Tibial artery (tissue), 4 donors: Measurements from ENCODE around the gene SEC31B.

Experiments used
- DNase-seq, 2 donors: peaks; one replicate each; pipeline ENCODE4 v3.0.0-alpha.2; 2019
- H3K27ac ChIP-seq, 2 donors: fragments of 200-600 bp; sonication (generic) in 1 of 2; 1 replicate in 1 of 2; 2 replicates in 1 of 2; pipeline ENCODE4 v1.5.1; 2018 to 2019; ENCODE audit warnings: mild to moderate bottlenecking in 1 of 2
- H3K27me3 ChIP-seq, 2 donors: fragments of 200-600 bp; sonication (generic) in 1 of 2; one replicate each; pipeline versions ENCODE4 v1.5.1 to v1.6.0; 2016 to 2019
- H3K36me3 ChIP-seq, 3 donors: fragments of 200-600 bp; sonication (generic) in 2 of 3; one replicate each; pipeline ENCODE4 v1.5.1; 2016 to 2019; ENCODE audit warnings: mild to moderate bottlenecking in 2 of 3
- H3K4me1 ChIP-seq, 4 donors: fragments of 200-600 bp; sonication (generic) in 2 of 4; 1 replicate in 3 of 4; 2 replicates in 1 of 4; pipeline ENCODE4 v1.5.1; 2016 to 2019
- H3K4me3 ChIP-seq, 2 donors: fragments of 200-600 bp; sonication (generic) in 1 of 2; 1 replicate in 1 of 2; 2 replicates in 1 of 2; pipeline ENCODE4 v1.5.1; 2018 to 2019; ENCODE audit warnings: mild to moderate bottlenecking in 2 of 2
- H3K9me3 ChIP-seq, 3 donors: fragments of 200-600 bp; sonication (generic) in 1 of 3; one replicate each; pipeline ENCODE4 v1.5.1; 2016 to 2019
- CTCF ChIP-seq, 2 experiments: fragments of 200-600 bp in 1 of 2; fragments of 450-650 bp in 1 of 2; IDR thresholded peaks; one replicate each; pipeline ENCODE4 v1.5.1; 2017 to 2019; ENCODE audit warnings: antibody characterized with exemption in 2 of 2, mild to moderate bottlenecking in 1 of 2, moderate library complexity in 1 of 2
- intact Hi-C: fragments of 100-400 bp; cut with DNase I; formaldehyde crosslinking; loops from one replicate; pipeline ENCODE4 v1.15.0; 2023; ENCODE audit warnings: low total_unique reads

SEC31B gene

GRCh38 chr10:100528921-100529474, 9.3 kb upstream of the SEC31B start:
- peak overlapping the region; percentile 79 to 95 for H3K4me3 ChIP-seq
- no peaks in the 10 kb centered on the region for H3K27me3 ChIP-seq
- H3K9me3 ChIP-seq = no peaks in the 10 kb centered on the region
- intact Hi-C loops = no loop called here
- peaks cover 27 to 38% (median 30%) of the 10 kb centered on the region in 3 donors for H3K36me3 ChIP-seq
- peaks cover 0 to 22% (median 12%) of the 10 kb centered on the region in 4 donors for H3K4me1 ChIP-seq
- no peak for TF ChIP-seq CTCF (IDR thresholded peaks at IDR 0.05)
- H3K27ac ChIP-seq = peak overlapping the region; percentile 78
- no peak for DNase-seq

DNA sequence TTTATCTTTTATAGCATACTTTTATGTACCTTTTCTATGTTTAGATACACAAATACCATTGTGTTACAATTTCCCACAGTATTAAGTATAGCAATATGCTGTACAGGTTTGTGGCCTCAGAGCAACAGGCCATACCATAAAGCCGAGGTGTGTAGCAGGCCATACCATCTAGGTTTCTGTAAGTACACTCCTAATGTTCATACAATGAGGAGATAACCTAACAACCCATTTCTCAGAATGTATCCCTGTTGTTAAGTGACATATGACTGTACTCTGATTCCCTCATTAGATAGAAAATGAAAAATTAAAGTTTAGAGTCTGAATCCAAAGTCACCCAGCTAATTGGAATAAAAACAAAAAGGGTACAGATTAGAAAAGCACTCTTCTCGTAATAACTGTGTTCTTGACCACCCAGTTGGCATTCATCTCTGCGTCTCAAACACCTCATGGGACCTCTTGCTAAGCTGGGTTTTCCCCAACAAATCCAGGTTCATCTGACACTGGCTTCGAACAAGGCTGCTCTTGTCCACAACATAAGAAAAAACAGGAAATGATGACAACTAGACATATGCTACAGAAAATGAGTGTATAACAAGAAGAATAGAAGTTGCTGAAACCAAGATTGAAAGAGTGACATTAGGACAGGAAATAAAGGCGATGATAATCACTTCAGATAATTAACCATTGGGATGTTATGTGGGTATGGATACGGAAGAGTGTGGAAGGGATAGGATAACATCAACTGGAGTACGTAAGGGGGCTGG, 8.6 kb upstream of the SEC31B start:
- Histone ChIP-seq H3K4me1 (peaks cover 0 to 22% (median 12%) of the 10 kb centered on the region in 4 donors), H3K9me3 (no peaks in the 10 kb centered on the region), H3K36me3 (peaks cover 33 to 45% (median 37%) of the 10 kb centered on the region in 3 donors), H3K27ac (peak overlapping the region in 1 of 2 donors; percentile 78), H3K4me3 (peak overlapping the region; percentile 79 to 95), H3K27me3 (no peaks in the 10 kb centered on the region)
- intact Hi-C loops = no loop called here
- no peak for DNase-seq
- no peak for TF ChIP-seq CTCF (IDR thresholded peaks at IDR 0.05)

GRCh38 chr10:100524638-100525037, 5.0 kb upstream of the SEC31B start:
- TF ChIP-seq CTCF (IDR thresholded peaks at IDR 0.05) = no peak
- no peak for DNase-seq
- H3K27me3 ChIP-seq = no peaks in the 10 kb centered on the region
- H3K27ac ChIP-seq = no peak overlapping the region
- intact Hi-C loops = no loop called here
- H3K4me3 ChIP-seq = no peak overlapping the region
- no peaks in the 10 kb centered on the region for H3K9me3 ChIP-seq
- H3K4me1 ChIP-seq = peaks cover 0 to 21% (median 16%) of the 10 kb centered on the region in 4 donors
- peaks cover 36 to 52% (median 44%) of the 10 kb centered on the region in 3 donors for H3K36me3 ChIP-seq

GRCh38 chr10:100524206-100524605, 4.5 kb upstream of the SEC31B start:
- Histone ChIP-seq H3K36me3 (peaks cover 36 to 52% (median 44%) of the 10 kb centered on the region in 3 donors), H3K4me3 (no peak overlapping the region), H3K27me3 (no peaks in the 10 kb centered on the region), H3K4me1 (peaks cover 0 to 25% (median 20%) of the 10 kb centered on the region in 4 donors), H3K9me3 (no peaks in the 10 kb centered on the region), H3K27ac (no peak overlapping the region)
- intact Hi-C loops = no loop called here
- TF ChIP-seq CTCF (IDR thresholded peaks at IDR 0.05) = no peak
- no peak for DNase-seq

- H3K27me3 ChIP-seq = no peaks in the 10 kb centered on the region
- H3K9me3 ChIP-seq = no peaks in the 10 kb centered on the region
- H3K4me3 ChIP-seq = no peak overlapping the region
- DNase-seq = no peak
- peaks cover 0 to 18% (median 15%) of the 10 kb centered on the region in 4 donors for H3K4me1 ChIP-seq
- intact Hi-C loops = no loop called here
- no peak overlapping the region for H3K27ac ChIP-seq
- H3K36me3 ChIP-seq = peaks cover 36 to 52% (median 44%) of the 10 kb centered on the region in 3 donors
- TF ChIP-seq CTCF (IDR thresholded peaks at IDR 0.05) = no peak
Observed at GRCh38 chr10:100522945-100523344, 3.3 kb upstream of the SEC31B start.
